Smooth muscle cell of the brain vasculature (primary cell): ENCODE measurements around the gene CCNJ.
"Not testable (repeated sequence)": the region's sequence is repeated elsewhere in the genome, so short reads cannot be mapped to it uniquely, and the experiment has no call there.

Experiments used
- DNase-seq: peaks from one replicate; pipeline ENCODE4 v3.0.0-alpha.2; 2012; ENCODE audit warnings: low read depth, low spot score

Gene CCNJ

GRCh38 chr10:96043033-96043892 lies at the start of gene CCNJ:
Gene CCNJ (plus strand): TSS chr10:96043583. CDS start chr10:96044394, 811 bp downstream.
- peak; percentile 61 for DNase-seq

GRCh38 chr10:95994376-95994775 lies 49.0 kb upstream of the CCNJ start:
- not testable (repeated sequence) for DNase-seq

- no peak for DNase-seq
These were observed 45.1 kb upstream of the CCNJ start for GRCh38 chr10:95998255-95998784.

- no peak for DNase-seq
These were observed 29.4 kb upstream of the CCNJ start for GRCh38 chr10:96013956-96014355.

- DNase-seq: no peak
These were observed 28.8 kb upstream of the CCNJ start for GRCh38 chr10:96014473-96015102.

- DNase-seq: peak; percentile 17
These were observed 26.1 kb upstream of the CCNJ start for GRCh38 chr10:96017191-96017687.

- DNase-seq: no peak
These were observed 22.1 kb upstream of the CCNJ start for GRCh38 chr10:96021332-96021731.

- no peak for DNase-seq
These were observed 20.6 kb upstream of the CCNJ start for GRCh38 chr10:96022739-96023138.

GRCh38 chr10:96023168-96023567 lies 20.2 kb upstream of the CCNJ start:
- DNase-seq: no peak

GRCh38 chr10:96025566-96025965 lies 17.8 kb upstream of the CCNJ start:
- DNase-seq: no peak

- DNase-seq: no peak
These were observed 8.8 kb upstream of the CCNJ start for GRCh38 chr10:96034625-96035024.

- DNase-seq: no peak
These were observed 4.7 kb upstream of the CCNJ start for GRCh38 chr10:96038476-96039387.

GRCh38 chr10:96041146-96041545 lies 2.2 kb upstream of the CCNJ start:
- no peak for DNase-seq

- DNase-seq: no peak
These were observed 721 bp downstream of the CCNJ start for GRCh38 chr10:96043893-96044715.

GRCh38 chr10:96044736-96045135 lies 1.4 kb downstream of the CCNJ start:
- DNase-seq: no peak

GRCh38 chr10:96046546-96046945 lies 3.2 kb downstream of the CCNJ start:
- DNase-seq: no peak

- DNase-seq: no peak
These were observed 3.7 kb downstream of the CCNJ start for GRCh38 chr10:96047004-96047649.

- DNase-seq: not testable (repeated sequence)
These were observed 4.5 kb downstream of the CCNJ start for GRCh38 chr10:96047925-96048324.

- no peak for DNase-seq
These were observed 6.0 kb downstream of the CCNJ start for GRCh38 chr10:96049340-96049739.

- DNase-seq: no peak
These were observed 10.6 kb downstream of the CCNJ start for GRCh38 chr10:96053985-96054384.
